A549 (cell line): Measurements from ENCODE around the gene TMEM97.

Experiments
- JUNB ChIP-seq: fragments of >200 bp; sonication (Bioruptor Twin); formaldehyde crosslinking; IDR thresholded peaks from 2 replicates; pipeline ENCODE4 v1.6.1; 2016
- NR3C1 ChIP-seq: fragments of >200 bp; sonication (Bioruptor Twin); formaldehyde crosslinking; IDR thresholded peaks from 3 replicates; pipeline ENCODE4 v1.6.1; 2017
- SREBF2 ChIP-seq: fragments of 450-650 bp; IDR thresholded peaks from 2 replicates; pipeline ENCODE4 v1.6.1; 2014; ENCODE audit warnings: mild to moderate bottlenecking, moderate library complexity

GRCh38 chr17:28340374-28340773 lies 21.4 kb downstream of the TMEM97 start:
- TF ChIP-seq NR3C1 (no peak), SREBF2 (no peak), JUNB (no peak)
